SK-N-SH (cell line): Measurements from ENCODE around the gene SLC9A6.

Experiments used
- CHD2 ChIP-seq: fragments of 150-350 bp; IDR thresholded peaks from 2 replicates; pipeline ENCODE4 v1.6.1; 2018; ENCODE audit warnings: low read length; ENCODE audit not compliant: partially characterized antibody
- CTCF ChIP-seq: fragments of 200-600 bp; sonication (generic); IDR thresholded peaks from 2 replicates; pipeline ENCODE4 v1.6.1; 2017; ENCODE audit warnings: antibody characterized with exemption, mild to moderate bottlenecking, moderate library complexity
- FOXM1 ChIP-seq: IDR thresholded peaks from 2 replicates; pipeline ENCODE4 v1.4.0; 2012; ENCODE audit warnings: low read depth, mild to moderate bottlenecking
- GABPA ChIP-seq: IDR thresholded peaks from 2 replicates; pipeline ENCODE4 v1.4.0; 2012; ENCODE audit warnings: low read depth, mild to moderate bottlenecking
- NFIC ChIP-seq: IDR thresholded peaks from 2 replicates; pipeline ENCODE4 v1.4.0; 2012; ENCODE audit warnings: borderline replicate concordance
- POLR2AphosphoS5 ChIP-seq: IDR thresholded peaks from 2 replicates; pipeline ENCODE4 v1.6.1; 2012; ENCODE audit warnings: low read depth, low read length
- RCOR1 ChIP-seq: fragments of 150-350 bp; IDR thresholded peaks from 2 replicates; pipeline ENCODE4 v1.6.1; 2017; ENCODE audit warnings: antibody characterized with exemption, low read length
- USF2 ChIP-seq: fragments of 150-350 bp; IDR thresholded peaks from 2 replicates; pipeline ENCODE4 v1.6.1; 2017; ENCODE audit warnings: antibody characterized with exemption, low read length, low read depth, borderline replicate concordance

GRCh38 chrX:136048446-136048845, 63.2 kb downstream of the SLC9A6 start:
- no peak for TF ChIP-seq CTCF
- no peak for TF ChIP-seq POLR2AphosphoS5
- TF ChIP-seq FOXM1: no peak
- TF ChIP-seq NFIC: no peak
- no peak for TF ChIP-seq RCOR1
- no peak for TF ChIP-seq GABPA
- TF ChIP-seq CHD2: no peak
- TF ChIP-seq USF2: no peak
